22Rv1 (cell line): ENCODE measurements around the gene NAT10.

Experiments used
- ZFX ChIP-seq: fragments of 450-650 bp; IDR thresholded peaks from 2 replicates; pipeline ENCODE4 v1.6.1; 2017; ENCODE audit warnings: antibody characterized with exemption, borderline replicate concordance
- TF ChIP-seq, protein P1 (sequence below): fragments of 450-650 bp; IDR thresholded peaks from 2 replicates; pipeline ENCODE4 v1.5.1; 2017; ENCODE audit warnings: mild to moderate bottlenecking

DNA sequence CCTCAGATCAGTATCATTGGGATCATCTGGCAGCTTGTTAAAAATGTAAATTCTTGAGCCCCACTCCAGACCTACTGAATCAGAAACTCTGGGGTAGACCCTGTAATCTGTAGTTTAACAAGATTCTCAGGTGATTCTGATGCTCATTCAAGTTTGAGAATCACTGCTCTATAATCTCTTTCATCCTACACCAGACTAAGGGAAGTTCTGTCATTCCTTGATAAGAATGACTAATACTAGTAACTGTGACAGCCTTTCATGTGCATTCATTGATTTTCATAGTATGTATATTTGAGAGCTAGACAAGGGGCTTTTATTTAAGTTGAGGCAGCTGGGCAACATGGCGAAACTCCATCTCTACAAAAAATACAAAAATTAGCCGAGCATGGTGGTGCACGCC, 30.0 kb downstream of the NAT10 start:
- TF ChIP-seq, protein P1, sequence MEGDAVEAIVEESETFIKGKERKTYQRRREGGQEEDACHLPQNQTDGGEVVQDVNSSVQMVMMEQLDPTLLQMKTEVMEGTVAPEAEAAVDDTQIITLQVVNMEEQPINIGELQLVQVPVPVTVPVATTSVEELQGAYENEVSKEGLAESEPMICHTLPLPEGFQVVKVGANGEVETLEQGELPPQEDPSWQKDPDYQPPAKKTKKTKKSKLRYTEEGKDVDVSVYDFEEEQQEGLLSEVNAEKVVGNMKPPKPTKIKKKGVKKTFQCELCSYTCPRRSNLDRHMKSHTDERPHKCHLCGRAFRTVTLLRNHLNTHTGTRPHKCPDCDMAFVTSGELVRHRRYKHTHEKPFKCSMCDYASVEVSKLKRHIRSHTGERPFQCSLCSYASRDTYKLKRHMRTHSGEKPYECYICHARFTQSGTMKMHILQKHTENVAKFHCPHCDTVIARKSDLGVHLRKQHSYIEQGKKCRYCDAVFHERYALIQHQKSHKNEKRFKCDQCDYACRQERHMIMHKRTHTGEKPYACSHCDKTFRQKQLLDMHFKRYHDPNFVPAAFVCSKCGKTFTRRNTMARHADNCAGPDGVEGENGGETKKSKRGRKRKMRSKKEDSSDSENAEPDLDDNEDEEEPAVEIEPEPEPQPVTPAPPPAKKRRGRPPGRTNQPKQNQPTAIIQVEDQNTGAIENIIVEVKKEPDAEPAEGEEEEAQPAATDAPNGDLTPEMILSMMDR = no peak
- TF ChIP-seq ZFX = no peak
